GM19238 (cell line): ENCODE measurements around the gene HMGXB4.

Experiments used
- DNase-seq: peaks from one replicate; pipeline ENCODE4 v3.0.0; 2011; ENCODE audit warnings: low spot score; ENCODE audit not compliant: insufficient read length

The HMGXB4 gene

GRCh38 chr22:35257002-35257320, 332 bp upstream of the HMGXB4 start:
- no peak for DNase-seq

GRCh38 chr22:35258191-35258988, 1.1 kb downstream of the HMGXB4 start:
- DNase-seq, result no peak

- DNase-seq, result no peak
Observed at GRCh38 chr22:35264986-35265385, 7.7 kb downstream of the HMGXB4 start.

- no peak for DNase-seq
Observed at GRCh38 chr22:35266277-35266676, 9.0 kb downstream of the HMGXB4 start.

- DNase-seq, result no peak
Observed at GRCh38 chr22:35269630-35270029, 12.3 kb downstream of the HMGXB4 start.

GRCh38 chr22:35274154-35274871, 17.0 kb downstream of the HMGXB4 start:
- no peak for DNase-seq

GRCh38 chr22:35275580-35275979, 18.3 kb downstream of the HMGXB4 start:
- DNase-seq, result no peak

- DNase-seq, result no peak
Observed at GRCh38 chr22:35276019-35276418, 18.7 kb downstream of the HMGXB4 start.

- no peak for DNase-seq
Observed at GRCh38 chr22:35288116-35288515, 30.8 kb downstream of the HMGXB4 start.

- DNase-seq, result no peak
Observed at GRCh38 chr22:35292786-35293185, 35.5 kb downstream of the HMGXB4 start.

GRCh38 chr22:35296051-35296450, 38.8 kb downstream of the HMGXB4 start:
- no peak for DNase-seq

GRCh38 chr22:35299217-35299672, 42.0 kb downstream of the HMGXB4 start:
- DNase-seq, result no peak

- DNase-seq, result peak; percentile 89
Observed at GRCh38 chr22:35299673-35300499, 42.6 kb downstream of the HMGXB4 start, which contains the start of gene TOM1. TOM1 (plus strand) TSS chr22:35299894; CDS start chr22:35299929, 35 bp downstream.

GRCh38 chr22:35301372-35301874, 44.1 kb downstream of the HMGXB4 start:
- DNase-seq, result no peak

- no peak for DNase-seq
Observed at GRCh38 chr22:35303029-35303624, 45.8 kb downstream of the HMGXB4 start.

- DNase-seq, result no peak
Observed at GRCh38 chr22:35305525-35306070, 48.3 kb downstream of the HMGXB4 start.

GRCh38 chr22:35306350-35306967, 49.2 kb downstream of the HMGXB4 start:
- no peak for DNase-seq

- DNase-seq, result no peak
Observed at GRCh38 chr22:35307372-35307771, 50.1 kb downstream of the HMGXB4 start.

- no peak for DNase-seq
Observed at GRCh38 chr22:35307892-35308291, 50.6 kb downstream of the HMGXB4 start.

- DNase-seq, result no peak
Observed at GRCh38 chr22:35308480-35309021, 51.3 kb downstream of the HMGXB4 start.
